ENCODE data around the gene LRRN1.

- TF ChIP-seq CTCF (conservative IDR thresholded peaks at IDR 0.05) (no peak), ZFX (IDR thresholded peaks at IDR 0.05) (no peak)
These were observed 25.8 kb downstream of the LRRN1 start for GRCh38 chr3:3825035-3825434.
